OCI-LY1 (cell line): ENCODE measurements around the gene TEAD1.

Experiments used
- CTCF ChIP-seq: fragments of 200-600 bp; sonication (generic), shearing (Covaris generic); IDR thresholded peaks from 2 replicates; pipeline ENCODE4 v1.5.1; 2017; ENCODE audit warnings: mild to moderate bottlenecking, antibody characterized with exemption, low read length, moderate library complexity, mixed read lengths
- EZH2 ChIP-seq: fragments of 200-600 bp; sonication (generic), shearing (Covaris generic); IDR thresholded peaks from 2 replicates; pipeline ENCODE4 v1.8.0; 2017; ENCODE audit warnings: borderline replicate concordance, mixed run types, mild to moderate bottlenecking, antibody characterized with exemption, low read length, moderate library complexity, mixed read lengths

GRCh38 chr11:12944889-12945288 lies 270.7 kb downstream of the TEAD1 start:
- TF ChIP-seq CTCF (no peak), EZH2 (no peak)
